ENCODE measurements around the gene IQCM.

GRCh38 chr4:149706942-149707341 is 108.7 kb downstream of the IQCM start:
- TF ChIP-seq BHLHE40 (IDR thresholded peaks at IDR 0.05; ENCODE audit: borderline replicate concordance) (no peak), FOXM1 (IDR thresholded peaks at IDR 0.05; ENCODE audit: borderline replicate concordance) (no peak), CTBP1 (IDR thresholded peaks at IDR 0.05; ENCODE audit: borderline replicate concordance) (no peak)
